Limb (tissue), 2 donors: ENCODE results near the gene TNRC6B.
A peak's percentile ranks its signal among the peaks of the same experiment; 100 is the strongest.
"Not testable (repeated sequence)": the region's sequence is repeated elsewhere in the genome, so short reads cannot be mapped to it uniquely, and the experiment has no call there.

Source experiments
- DNase-seq, 2 donors: peaks; one replicate each; pipeline ENCODE4 v3.0.0-alpha.2; 2016; ENCODE audit errors: extremely low spot score in 2 of 2

Gene TNRC6B

GRCh38 chr22:40181323-40181722 is 3.6 kb downstream of the TNRC6B start:
- no peak for DNase-seq

DNA sequence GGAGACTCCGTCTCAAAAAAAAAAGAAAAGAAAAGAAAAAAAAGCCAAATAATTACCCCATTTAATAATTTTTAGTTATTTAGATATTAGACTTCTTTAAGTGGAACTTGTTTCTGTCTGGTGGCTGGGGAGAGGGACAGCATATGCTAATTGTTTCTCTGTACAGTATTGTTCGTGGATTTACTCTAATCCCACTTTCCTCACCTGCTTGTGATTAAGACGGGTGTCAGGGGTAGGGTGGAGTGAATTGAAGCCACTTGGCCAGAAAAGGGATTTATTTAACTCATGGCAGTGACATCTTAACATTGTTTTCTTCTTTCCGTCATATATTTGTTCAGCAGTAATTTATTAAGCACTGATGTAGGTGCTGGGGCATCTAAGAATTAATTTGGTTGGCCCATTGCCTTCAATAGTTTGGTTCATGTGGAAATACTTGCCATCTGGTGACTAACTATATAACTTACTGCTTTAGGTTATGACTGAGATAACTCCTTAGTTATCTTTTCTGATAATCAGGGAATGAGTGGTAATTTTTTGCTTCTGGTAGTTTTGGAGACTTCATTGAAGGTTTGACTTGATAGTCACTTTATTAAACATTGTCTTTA is 4.6 kb downstream of the TNRC6B start:
- no peak for DNase-seq

DNA sequence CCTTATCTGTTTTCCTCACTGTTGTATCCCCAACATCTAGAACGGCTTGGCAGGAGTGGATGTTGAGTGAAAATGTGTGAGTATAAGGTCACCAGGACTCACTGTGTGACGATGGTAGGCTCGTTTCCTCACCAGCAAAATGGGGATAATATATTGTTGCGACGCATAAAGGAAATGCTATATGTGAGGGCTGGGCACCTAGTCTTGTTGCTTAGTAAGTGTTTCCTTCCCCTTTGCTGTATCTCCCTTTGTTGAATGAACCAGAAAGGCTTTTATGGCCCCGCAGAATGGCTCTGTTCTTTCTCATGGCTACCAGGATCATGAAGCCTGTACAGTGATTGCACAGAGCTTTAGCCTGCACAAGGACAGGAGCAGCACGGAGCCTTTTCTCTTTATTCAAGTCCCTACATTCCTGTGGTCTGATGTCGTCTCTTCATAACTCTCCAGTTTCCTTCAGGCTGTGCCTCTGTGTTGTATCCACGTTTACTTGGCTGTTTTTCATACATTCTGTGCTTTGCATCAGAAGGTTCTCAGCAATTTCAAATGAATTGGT is 5.4 kb downstream of the TNRC6B start:
- DNase-seq: peak in 1 of 2 donors; percentile 63

DNA sequence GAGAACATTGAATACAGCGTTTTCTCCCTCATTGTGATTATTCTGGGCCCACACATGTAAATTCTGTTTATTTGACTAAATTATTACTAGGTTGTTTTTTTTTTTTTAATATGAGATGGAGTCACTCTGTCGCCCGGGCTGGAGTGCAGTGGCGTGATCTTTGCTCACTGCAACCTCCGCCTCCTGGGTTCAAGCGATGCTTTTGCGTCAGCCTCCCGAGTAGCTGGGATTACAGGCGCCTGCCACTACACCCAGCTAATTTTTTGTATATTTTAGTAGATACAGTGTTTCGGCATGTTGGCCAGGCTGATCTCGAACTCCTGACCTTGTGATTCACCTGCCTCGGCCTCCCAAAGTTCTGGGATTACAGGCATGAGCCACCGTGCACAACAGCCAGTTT is 5.9 kb downstream of the TNRC6B start:
- not testable (repeated sequence) for DNase-seq

- no peak for DNase-seq
Measured at GRCh38 chr22:40187389-40187788, 9.7 kb downstream of the TNRC6B start.

DNA sequence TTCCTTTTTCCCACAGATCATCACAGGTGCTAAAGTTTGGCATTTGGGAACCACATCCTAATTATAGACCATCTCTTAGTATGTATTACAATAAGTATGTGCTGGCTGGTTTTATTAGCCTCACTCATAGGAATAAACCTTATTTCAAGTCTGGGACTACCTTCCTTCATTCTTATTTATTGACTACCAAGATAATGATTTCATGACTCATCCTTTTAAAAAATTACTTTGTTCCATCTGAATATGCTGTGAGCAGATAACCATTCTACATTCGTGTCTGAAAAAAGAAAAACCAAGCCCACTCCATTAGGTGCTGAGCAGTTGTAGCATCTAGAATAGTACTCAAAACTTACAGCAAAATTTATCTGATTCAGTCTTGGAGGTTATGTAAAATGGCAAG is 12.3 kb downstream of the TNRC6B start:
- DNase-seq: no peak

GRCh38 chr22:40190501-40190900 is 12.8 kb downstream of the TNRC6B start:
- DNase-seq: no peak

- DNase-seq: no peak
Measured at GRCh38 chr22:40193429-40194421, 16.0 kb downstream of the TNRC6B start.

DNA sequence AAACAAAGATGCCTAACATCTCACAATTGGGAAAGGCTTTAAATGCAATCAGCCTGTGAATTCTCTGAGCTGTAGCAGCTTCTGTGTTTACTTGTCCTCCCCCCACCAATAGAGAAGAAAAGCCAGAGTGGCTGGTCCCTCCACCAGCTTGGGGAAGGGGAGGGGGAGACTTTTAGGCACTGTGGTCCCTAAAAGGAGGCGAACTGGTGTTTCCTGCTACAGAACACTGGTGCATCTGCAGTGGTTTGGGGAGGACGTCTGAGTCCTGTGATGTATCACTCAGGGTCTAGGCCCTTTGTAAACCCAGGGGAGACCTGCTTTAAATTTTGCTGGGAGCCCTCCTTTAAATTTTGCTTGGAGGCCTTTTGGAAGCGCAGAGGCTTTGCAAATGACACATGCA is 16.9 kb downstream of the TNRC6B start:
- no peak for DNase-seq

- DNase-seq: peak in 1 of 2 donors; percentile 16
Measured at GRCh38 chr22:40196628-40197360, 19.1 kb downstream of the TNRC6B start.

DNA sequence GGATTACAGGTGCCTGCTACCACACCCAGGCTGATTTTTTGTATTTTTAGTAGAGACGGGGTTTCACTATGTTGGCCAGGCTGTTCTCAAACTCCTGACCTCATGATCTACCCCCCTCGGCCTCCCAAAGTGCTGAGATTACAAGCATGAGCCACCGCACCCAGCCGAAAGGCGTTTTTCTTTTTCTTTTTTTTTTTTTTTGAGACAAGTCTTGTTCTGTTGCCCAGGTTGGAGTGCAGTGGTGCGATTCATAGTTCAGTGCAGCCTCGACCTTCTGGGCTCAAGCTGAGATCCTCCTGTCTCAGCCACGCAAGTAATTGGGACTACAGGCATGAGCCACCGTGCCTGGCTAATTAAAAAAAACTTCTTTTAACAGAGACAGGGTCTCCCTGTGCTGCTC is 19.7 kb downstream of the TNRC6B start:
- not testable (repeated sequence) for DNase-seq

GRCh38 chr22:40198733-40199132 is 21.0 kb downstream of the TNRC6B start:
- DNase-seq: peak in 1 of 2 donors; percentile 87

DNA sequence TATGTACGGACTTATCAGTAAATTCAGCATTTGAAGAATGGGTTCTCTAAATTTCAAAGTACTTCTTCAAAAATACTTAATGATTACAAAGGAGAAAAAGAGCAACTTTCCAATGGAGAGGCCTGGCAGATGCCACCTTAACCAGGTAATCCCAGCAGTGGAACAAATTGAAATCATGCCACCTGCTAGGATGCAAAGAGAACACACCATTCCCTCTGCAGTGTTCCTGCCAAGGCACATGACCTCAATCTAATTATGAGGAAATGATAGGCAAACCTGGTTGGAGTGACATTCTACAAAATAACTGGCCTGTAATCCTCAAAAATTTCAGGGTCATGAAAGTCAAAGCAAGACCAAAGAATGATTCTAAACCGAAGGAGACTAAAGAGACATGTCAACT is 21.5 kb downstream of the TNRC6B start:
- no peak for DNase-seq

- DNase-seq: no peak
Measured at GRCh38 chr22:40199852-40200251, 22.1 kb downstream of the TNRC6B start.

DNA sequence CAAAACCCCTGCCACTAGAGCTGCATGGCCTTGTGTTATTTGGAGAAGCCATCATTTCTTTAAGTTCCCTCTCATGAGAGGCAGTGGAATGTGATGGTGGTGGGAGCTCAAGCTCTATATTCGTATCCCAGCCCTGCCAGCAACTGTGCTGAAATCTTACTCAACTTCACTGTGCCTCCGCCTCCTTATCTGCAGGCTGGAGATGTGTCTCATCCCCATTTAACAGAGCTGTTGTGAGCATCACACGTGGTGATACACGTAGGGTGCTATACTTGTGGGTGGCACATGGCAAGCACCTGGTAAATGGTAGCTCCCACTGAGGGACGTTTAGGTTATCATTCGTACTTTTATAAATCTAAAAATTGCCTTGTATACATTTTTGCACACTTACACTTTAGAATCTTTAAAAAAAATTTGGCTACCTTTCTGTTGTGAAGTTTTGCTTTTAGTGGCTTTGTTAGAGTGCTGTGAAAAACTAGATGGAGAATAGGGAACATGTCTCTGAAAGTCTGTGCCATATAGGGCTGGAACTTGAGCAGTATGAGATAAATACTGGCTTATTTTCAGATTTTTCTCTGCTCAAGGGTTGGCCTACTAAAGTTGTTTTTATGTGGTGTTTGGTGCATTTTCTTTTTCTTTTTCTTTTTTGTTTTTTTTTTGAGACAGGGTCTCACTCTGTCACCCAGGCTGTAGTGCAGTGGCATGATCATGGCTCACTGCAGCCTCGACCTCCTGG is 23.2 kb downstream of the TNRC6B start:
- DNase-seq: peak in 1 of 2 donors; percentile 14

- DNase-seq: peak in 1 of 2 donors; percentile 18
Measured at GRCh38 chr22:40202225-40202944, 24.7 kb downstream of the TNRC6B start.

GRCh38 chr22:40203572-40203971 is 25.8 kb downstream of the TNRC6B start:
- no peak for DNase-seq

- no peak for DNase-seq
Measured at GRCh38 chr22:40204321-40205116, 26.8 kb downstream of the TNRC6B start.

- DNase-seq: no peak
Measured at GRCh38 chr22:40206561-40206960, 28.8 kb downstream of the TNRC6B start.
